Epithelial cell of esophagus (primary cell): ENCODE measurements around the gene AP1S1.
"Not testable (repeated sequence)": the region's sequence is repeated elsewhere in the genome, so short reads cannot be mapped to it uniquely, and the experiment has no call there.

Experiments used
- DNase-seq: peaks from one replicate; pipeline ENCODE4 v3.0.0; 2010; ENCODE audit warnings: low read depth
- H3K4me3 ChIP-seq: 2 replicates; pipeline ENCODE4 v1.5.1; 2011; ENCODE audit warnings: mild to moderate bottlenecking, low read length, control low read depth
- TF ChIP-seq, protein P1 (sequence below): IDR thresholded peaks from 2 replicates; pipeline ENCODE4 v1.5.1; 2011; ENCODE audit warnings: low read depth, mild to moderate bottlenecking, low read length, control low read depth, inconsistent platforms; ENCODE audit not compliant: insufficient read depth; ENCODE audit errors: missing control alignments

Gene AP1S1

DNA sequence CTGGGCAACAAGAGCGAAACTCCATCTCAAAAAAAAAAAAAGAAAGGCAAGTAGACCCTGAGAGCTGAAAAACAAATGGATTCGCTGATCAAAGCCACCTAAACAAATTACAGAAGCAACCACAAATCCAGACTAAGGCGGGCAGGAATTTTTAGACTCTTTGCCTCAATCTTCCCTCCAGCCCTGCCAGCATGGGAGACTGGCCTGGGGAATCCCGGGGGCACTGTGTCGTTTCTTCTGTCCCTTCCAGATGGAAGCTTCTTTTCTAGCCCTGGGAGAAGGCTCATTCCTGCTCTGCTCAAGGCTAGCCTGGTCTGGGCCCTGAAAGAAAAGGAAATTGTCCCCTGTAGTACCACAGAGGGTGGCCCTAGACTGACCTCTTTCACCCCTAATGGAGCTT, 43.0 kb upstream of the AP1S1 start:
- no peak overlapping the region for H3K4me3 ChIP-seq
- TF ChIP-seq, protein P1, sequence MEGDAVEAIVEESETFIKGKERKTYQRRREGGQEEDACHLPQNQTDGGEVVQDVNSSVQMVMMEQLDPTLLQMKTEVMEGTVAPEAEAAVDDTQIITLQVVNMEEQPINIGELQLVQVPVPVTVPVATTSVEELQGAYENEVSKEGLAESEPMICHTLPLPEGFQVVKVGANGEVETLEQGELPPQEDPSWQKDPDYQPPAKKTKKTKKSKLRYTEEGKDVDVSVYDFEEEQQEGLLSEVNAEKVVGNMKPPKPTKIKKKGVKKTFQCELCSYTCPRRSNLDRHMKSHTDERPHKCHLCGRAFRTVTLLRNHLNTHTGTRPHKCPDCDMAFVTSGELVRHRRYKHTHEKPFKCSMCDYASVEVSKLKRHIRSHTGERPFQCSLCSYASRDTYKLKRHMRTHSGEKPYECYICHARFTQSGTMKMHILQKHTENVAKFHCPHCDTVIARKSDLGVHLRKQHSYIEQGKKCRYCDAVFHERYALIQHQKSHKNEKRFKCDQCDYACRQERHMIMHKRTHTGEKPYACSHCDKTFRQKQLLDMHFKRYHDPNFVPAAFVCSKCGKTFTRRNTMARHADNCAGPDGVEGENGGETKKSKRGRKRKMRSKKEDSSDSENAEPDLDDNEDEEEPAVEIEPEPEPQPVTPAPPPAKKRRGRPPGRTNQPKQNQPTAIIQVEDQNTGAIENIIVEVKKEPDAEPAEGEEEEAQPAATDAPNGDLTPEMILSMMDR: no peak
- DNase-seq: no peak

DNA sequence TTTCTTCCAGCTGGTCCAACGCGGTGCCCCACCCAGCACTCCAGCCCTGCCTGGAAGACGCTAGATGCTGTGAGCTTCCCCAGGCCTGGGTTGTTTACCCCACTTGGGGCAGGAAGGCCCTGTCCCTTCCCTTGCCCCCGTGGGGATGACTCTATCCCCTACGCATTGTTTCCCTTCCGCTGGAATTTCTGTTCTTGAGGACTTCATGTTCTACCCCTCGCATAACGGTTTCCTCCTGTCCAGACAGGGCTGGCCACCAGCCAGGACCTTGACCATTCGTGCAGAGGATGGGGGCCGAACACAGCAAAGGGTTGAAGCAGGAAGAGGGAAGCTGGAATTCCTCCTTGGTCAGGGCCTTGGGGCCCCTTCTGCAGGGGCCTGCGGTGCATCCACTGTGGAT, 42.0 kb upstream of the AP1S1 start:
- no peak for DNase-seq
- no peak overlapping the region for H3K4me3 ChIP-seq
- TF ChIP-seq, protein P1: no peak

DNA sequence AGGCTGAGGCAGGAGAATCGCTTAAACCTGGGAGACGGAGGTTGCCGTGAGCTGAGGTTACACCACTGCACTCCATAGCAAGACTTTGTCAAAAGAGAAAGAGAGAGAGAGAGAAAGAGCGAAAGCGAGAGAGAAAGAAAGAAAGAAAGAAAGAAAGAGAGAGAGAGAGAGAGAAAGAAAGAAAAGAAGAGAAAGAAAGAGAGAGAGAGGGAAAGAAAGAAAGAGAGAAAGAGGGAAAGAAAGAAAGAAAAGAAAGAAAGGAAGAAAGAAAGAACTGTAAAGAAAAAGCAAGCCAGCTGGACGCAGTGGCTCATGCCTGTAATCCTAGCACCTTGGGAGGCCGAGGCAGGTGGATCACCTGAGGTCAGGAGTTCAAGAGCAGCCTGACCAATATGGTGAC, 41.1 kb upstream of the AP1S1 start:
- not testable (repeated sequence) for H3K4me3 ChIP-seq, DNase-seq

DNA sequence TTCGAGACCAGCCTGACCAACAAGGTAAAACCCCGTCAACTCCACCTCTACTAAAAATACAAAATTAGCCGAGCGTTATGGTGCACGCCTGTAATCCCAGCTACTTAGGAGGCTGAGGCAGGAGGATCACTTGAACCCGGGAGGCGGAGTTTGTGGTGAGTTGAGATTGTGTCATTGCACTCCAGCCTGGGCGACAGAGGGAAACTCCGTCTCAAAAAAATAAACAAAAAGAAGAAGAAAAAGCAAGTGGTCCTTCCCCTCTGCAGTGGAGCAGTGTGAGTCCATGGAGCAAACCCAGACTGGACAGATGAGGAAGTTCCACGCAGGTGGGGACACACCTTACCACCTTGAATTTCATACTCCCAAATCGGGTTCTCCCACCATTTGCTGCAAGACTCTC, 40.4 kb upstream of the AP1S1 start:
- TF ChIP-seq, protein P1: no peak
- no peak overlapping the region for H3K4me3 ChIP-seq
- no peak for DNase-seq

DNA sequence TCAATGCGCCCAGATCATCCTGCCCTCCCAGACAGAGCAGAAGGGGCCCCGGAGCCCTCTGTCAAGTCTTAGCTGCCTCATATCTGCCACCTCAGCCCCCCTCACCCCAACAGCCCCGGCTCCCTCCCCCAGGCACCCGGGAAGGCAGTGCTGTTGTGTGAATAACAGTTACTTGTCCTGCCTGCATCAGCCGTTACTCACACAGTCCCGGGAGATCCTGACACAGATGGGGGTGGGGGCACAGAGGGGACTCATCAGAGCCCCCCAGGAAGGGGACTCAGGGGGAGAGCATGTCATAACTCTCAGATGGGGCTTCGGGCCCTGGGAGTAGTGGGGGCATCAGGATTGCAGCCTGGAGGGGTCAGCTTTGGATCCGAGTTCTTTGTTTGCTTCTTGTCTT, 39.8 kb upstream of the AP1S1 start:
- TF ChIP-seq, protein P1: no peak
- DNase-seq: peak; percentile 56
- no peak overlapping the region for H3K4me3 ChIP-seq

DNA sequence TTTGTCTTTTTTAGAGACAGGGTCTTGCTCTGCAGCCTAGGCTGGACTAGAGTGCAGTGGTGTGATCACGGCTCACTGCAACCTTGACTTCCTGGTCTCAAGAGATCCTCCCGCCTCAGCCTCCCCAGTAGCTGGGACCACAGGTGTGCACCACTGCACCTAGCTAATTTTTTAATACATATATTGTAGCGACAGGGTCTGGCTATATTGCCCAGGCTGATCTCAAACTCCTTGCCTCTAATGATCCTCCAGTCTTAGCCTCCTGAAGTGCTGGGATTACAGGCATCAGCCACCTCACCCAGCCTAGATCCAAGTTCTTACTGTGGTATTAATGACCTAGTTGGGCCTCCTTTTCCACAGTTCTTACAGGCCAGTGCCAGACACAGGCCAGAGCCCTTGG, 39.1 kb upstream of the AP1S1 start:
- DNase-seq: no peak
- TF ChIP-seq, protein P1: no peak
- no peak overlapping the region for H3K4me3 ChIP-seq

DNA sequence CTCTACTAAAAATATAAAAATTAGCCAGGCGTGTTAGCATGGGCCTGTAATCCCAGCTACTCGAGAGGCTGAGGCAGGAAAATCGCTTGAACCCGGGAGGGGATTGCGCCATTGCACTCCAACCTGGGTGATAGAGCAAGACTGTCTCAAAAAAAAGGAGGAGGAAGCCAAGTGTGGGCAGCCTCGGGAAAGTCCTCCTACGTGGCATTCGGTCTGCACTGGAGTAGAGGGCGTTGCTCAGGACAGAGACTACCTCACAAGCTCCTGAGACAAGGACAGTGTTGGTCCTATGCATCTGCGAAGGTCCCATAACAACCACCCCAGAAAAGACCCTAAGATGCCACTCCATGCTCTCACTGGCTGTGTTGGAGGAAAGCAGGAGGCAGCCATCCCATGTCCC, 37.4 kb upstream of the AP1S1 start:
- no peak for DNase-seq
- no peak overlapping the region for H3K4me3 ChIP-seq
- TF ChIP-seq, protein P1: no peak

DNA sequence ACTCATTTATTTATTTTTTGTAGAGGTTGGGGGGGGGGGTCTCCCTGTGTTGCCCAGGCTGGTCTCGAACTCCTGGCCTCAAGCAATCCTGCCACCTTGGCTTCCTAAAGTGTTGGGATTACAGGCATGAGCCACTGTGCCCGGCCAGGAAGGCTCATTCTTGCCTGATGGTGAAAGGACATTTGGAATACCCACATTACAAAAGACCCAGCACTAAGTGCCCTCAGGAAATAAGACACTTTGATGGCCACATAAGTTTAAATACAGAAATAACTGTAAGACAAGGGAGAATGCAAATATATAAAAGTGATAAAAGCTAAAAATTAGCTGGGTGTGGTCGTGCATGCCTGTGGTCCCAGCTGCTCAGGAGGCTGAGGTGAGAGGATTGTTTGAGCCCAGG, 35.4 kb upstream of the AP1S1 start:
- TF ChIP-seq, protein P1: no peak
- no peak for DNase-seq

More for the DNA sequence above, 35.4 kb upstream of the AP1S1 start:
- no peak overlapping the region for H3K4me3 ChIP-seq
